ENCODE data around the gene TBC1D7. TPM values are rescaled to one million over a fixed set of nuclear protein-coding genes. Genes with fewer than 3 reads are reported as not detected.

The TBC1D7 gene
- total RNA-seq, 4 donors from 2014 or later = 8.3 to 15.4 (median 12.2) TPM

GRCh38 chr6:13339863-13340630 lies 11.7 kb upstream of the TBC1D7 start:
- WGBS = 83% methylated on average over 8 of the region's 8 CpGs
- Histone ChIP-seq H3K9me3 (no peaks in the 10 kb centered on the region), H3K36me3 (no peaks in the 10 kb centered on the region), H3K4me3 (no peak overlapping the region), H3K27ac (no peak overlapping the region), H3K4me1 (peaks cover 4% of the 10 kb centered on the region), H3K27me3 (no peaks in the 10 kb centered on the region)
- TF ChIP-seq POLR2A (IDR thresholded peaks at IDR 0.05) (no peak), EP300 (IDR thresholded peaks at IDR 0.05) (no peak), CTCF (IDR thresholded peaks at IDR 0.05) (no peak), POLR2AphosphoS5 (IDR thresholded peaks at IDR 0.05) (no peak)
- DNase-seq (ENCODE audit: low spot score in 2 of 2) = no peak

DNA sequence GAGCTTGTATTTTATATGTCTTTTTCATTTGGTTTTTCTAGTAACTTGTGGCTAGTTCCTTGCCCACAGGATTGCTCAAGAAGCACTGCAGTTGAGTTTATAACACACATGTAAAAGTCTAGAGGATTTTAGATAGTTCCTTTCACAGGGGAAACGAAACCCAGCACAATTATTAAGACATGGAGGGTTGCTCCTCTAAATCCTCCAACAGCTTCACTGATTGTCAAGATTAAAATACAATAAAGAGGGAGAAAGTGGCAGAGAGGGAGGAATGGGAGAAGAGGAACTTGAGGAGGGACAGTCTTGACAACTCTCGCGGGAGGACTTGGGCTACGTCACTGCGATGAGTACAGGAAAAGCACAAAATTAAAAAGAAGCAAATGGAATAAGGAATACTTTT lies 9.7 kb upstream of the TBC1D7 start:
- 77% methylated on average over 5 of the region's 5 CpGs for WGBS
- H3K27ac ChIP-seq = no peak overlapping the region
- no peaks in the 10 kb centered on the region for H3K9me3 ChIP-seq
- H3K36me3 ChIP-seq = no peaks in the 10 kb centered on the region
- H3K4me3 ChIP-seq = no peak overlapping the region
- no peaks in the 10 kb centered on the region for H3K27me3 ChIP-seq
- TF ChIP-seq EP300 (IDR thresholded peaks at IDR 0.05) (no peak), POLR2AphosphoS5 (IDR thresholded peaks at IDR 0.05) (no peak)
- DNase-seq (ENCODE audit: low spot score in 2 of 2) = no peak
- H3K4me1 ChIP-seq = peaks cover 4% of the 10 kb centered on the region

GRCh38 chr6:13336553-13336952 lies 8.2 kb upstream of the TBC1D7 start:
- Histone ChIP-seq H3K36me3 (no peaks in the 10 kb centered on the region), H3K27me3 (no peaks in the 10 kb centered on the region), H3K27ac (no peak overlapping the region), H3K9me3 (no peaks in the 10 kb centered on the region), H3K4me1 (peaks cover 4% of the 10 kb centered on the region), H3K4me3 (no peak overlapping the region)
- 19% methylated on average over 11 of the region's 11 CpGs for WGBS
- DNase-seq (ENCODE audit: low spot score in 2 of 2) = peak; percentile 78 to 88
- peak; percentile 89 to 95 for TF ChIP-seq CTCF (IDR thresholded peaks at IDR 0.05)
- TF ChIP-seq EP300 (IDR thresholded peaks at IDR 0.05) = no peak
- TF ChIP-seq POLR2AphosphoS5 (IDR thresholded peaks at IDR 0.05) = peak in 1 of 3 donors; percentile 21
- no peak for TF ChIP-seq POLR2A (IDR thresholded peaks at IDR 0.05)

DNA sequence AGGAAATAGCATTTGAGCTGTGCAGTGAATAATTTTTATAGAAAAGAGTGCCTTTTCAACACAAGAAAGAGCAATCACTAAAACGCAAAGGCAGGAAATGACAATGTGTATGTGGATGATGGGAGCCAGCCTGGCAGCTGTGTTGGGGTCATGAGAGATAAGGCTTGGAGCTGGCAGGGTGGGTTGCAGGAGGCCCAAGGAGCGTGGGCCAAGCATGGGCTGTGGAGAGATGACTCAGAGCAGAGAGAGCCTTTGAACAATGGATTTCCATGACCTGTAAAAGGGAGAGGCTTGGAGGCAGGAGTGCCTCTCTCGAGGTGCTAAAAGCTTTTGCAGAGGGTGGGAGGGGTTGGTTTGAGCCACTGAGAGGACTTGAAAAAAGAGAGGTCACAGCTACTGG lies 6.6 kb upstream of the TBC1D7 start:
- Histone ChIP-seq H3K4me1 (peaks cover 4% of the 10 kb centered on the region), H3K36me3 (no peaks in the 10 kb centered on the region), H3K4me3 (no peak overlapping the region), H3K27me3 (no peaks in the 10 kb centered on the region), H3K9me3 (no peaks in the 10 kb centered on the region), H3K27ac (no peak overlapping the region)
- TF ChIP-seq CTCF (IDR thresholded peaks at IDR 0.05) (no peak), EP300 (IDR thresholded peaks at IDR 0.05) (no peak), POLR2A (IDR thresholded peaks at IDR 0.05) (no peak), POLR2AphosphoS5 (IDR thresholded peaks at IDR 0.05) (no peak)
- DNase-seq (ENCODE audit: low spot score in 2 of 2) = no peak
- whole genome bisulfite sequencing = 55% methylated on average over 3 of the region's 3 CpGs

DNA sequence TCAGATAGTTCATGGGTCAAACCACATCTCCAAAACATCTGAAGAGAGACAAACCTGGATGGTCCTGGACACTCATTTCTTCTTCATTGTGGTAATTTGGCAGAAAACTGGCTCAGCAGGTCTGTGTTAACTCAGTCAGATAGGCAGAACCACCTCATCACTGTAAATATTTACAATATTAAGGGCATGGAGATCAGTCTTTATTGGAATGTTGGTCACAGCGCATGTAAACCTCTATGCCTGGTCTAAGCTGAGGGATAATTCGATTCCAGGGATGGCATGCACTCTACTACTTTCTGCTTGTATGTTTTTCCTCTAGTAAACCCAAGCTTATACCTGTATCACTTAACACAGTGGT lies 4.0 kb upstream of the TBC1D7 start:
- no peak for DNase-seq (ENCODE audit: low spot score in 2 of 2)
- Histone ChIP-seq H3K27ac (no peak overlapping the region), H3K36me3 (no peaks in the 10 kb centered on the region), H3K27me3 (no peaks in the 10 kb centered on the region), H3K4me3 (no peak overlapping the region), H3K9me3 (no peaks in the 10 kb centered on the region), H3K4me1 (peaks cover 17% of the 10 kb centered on the region)
- 86% methylated on average over 2 of the region's 2 CpGs for WGBS
- no peak for TF ChIP-seq POLR2AphosphoS5 (IDR thresholded peaks at IDR 0.05)
- no peak for TF ChIP-seq CTCF (IDR thresholded peaks at IDR 0.05)
- no peak for TF ChIP-seq EP300 (IDR thresholded peaks at IDR 0.05)
- no peak for TF ChIP-seq POLR2A (IDR thresholded peaks at IDR 0.05)

All from suprapubic skin (tissue), 4 donors.